Brain microvascular endothelial cell (primary cell): ENCODE results near the gene SNAPC2.

ENCODE experiments used
- DNase-seq: peaks from one replicate; pipeline ENCODE4 v3.0.0-alpha.2; 2020
- H3K27ac ChIP-seq: fragments of 250-450 bp; sonication (Bioruptor Pico); 2 replicates; pipeline ENCODE4 v1.5.1; 2020; ENCODE audit warnings: mild to moderate bottlenecking, moderate library complexity
- H3K27me3 ChIP-seq: fragments of 250-450 bp; sonication (Bioruptor Pico); replicated peaks from 2 replicates; pipeline ENCODE4 v1.5.1; 2020; ENCODE audit warnings: mild to moderate bottlenecking
- H3K36me3 ChIP-seq: fragments of 250-450 bp; sonication (Bioruptor Pico); replicated peaks from 2 replicates; pipeline ENCODE4 v1.5.1; 2020; ENCODE audit warnings: mild to moderate bottlenecking
- H3K4me3 ChIP-seq: 2 replicates; pipeline ENCODE4 v1.5.1; 2011; ENCODE audit warnings: low read depth, mild to moderate bottlenecking, control low read depth, low read length, moderate library complexity
- in situ Hi-C: cut with HindIII; loops from 2 replicates; pipeline ENCODE4 v1.10.0; 2017; ENCODE audit warnings: low sequenced_read_pairs, low pct_ligation_motif_present
- TF ChIP-seq, protein P1 (sequence below): IDR thresholded peaks from 2 replicates; pipeline ENCODE4 v1.5.1; 2011; ENCODE audit warnings: low read depth, mild to moderate bottlenecking, moderate library complexity, low read length, control low read depth, inconsistent platforms; ENCODE audit errors: missing control alignments

Gene SNAPC2

DNA sequence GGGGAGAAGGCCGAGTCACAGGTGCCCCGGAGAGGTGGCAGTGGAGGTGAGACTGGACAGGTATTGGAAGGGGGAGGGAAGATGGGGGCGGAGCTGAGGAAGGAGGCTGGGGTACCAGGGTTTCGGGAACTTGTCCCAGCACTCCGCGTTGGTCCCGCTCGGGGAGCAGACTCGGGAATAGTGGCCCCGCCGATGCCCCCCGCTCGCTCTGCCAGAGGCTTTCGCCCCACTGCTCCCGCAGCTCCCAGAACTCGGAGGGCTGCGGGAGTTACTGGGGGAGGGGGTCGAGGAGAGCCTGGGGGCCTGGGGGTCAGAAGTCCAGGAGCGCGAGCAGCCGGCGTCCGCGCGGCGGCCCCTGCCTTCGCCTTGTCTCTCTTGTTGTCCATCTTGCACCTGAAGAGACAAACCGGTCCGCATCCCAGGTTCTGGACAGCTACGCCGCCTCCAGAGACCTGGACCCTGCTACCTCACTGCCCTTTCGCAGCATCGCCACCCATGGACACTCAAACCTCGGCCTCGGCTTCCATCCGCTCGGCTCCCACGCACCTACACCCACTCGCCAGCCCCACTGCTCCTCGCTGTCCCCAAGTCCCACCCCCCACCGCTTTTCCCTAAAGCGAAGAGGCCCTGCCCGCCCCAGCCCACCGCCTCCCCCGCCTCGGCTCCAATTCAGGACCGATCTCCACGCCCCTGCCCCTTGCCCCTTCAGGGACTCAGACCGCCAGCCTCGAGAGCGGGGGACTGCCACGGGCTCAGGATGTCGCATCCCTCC is 46.6 kb upstream of the SNAPC2 start:
- no peak overlapping the region for H3K4me3 ChIP-seq
- in situ Hi-C loops, result no loop called here
- H3K27ac ChIP-seq, result no peak overlapping the region
- DNase-seq, result no peak
- H3K36me3 ChIP-seq, result no peaks in the 10 kb centered on the region
- TF ChIP-seq, protein P1, sequence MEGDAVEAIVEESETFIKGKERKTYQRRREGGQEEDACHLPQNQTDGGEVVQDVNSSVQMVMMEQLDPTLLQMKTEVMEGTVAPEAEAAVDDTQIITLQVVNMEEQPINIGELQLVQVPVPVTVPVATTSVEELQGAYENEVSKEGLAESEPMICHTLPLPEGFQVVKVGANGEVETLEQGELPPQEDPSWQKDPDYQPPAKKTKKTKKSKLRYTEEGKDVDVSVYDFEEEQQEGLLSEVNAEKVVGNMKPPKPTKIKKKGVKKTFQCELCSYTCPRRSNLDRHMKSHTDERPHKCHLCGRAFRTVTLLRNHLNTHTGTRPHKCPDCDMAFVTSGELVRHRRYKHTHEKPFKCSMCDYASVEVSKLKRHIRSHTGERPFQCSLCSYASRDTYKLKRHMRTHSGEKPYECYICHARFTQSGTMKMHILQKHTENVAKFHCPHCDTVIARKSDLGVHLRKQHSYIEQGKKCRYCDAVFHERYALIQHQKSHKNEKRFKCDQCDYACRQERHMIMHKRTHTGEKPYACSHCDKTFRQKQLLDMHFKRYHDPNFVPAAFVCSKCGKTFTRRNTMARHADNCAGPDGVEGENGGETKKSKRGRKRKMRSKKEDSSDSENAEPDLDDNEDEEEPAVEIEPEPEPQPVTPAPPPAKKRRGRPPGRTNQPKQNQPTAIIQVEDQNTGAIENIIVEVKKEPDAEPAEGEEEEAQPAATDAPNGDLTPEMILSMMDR, result no peak
- peaks cover 19% of the 10 kb centered on the region for H3K27me3 ChIP-seq

DNA sequence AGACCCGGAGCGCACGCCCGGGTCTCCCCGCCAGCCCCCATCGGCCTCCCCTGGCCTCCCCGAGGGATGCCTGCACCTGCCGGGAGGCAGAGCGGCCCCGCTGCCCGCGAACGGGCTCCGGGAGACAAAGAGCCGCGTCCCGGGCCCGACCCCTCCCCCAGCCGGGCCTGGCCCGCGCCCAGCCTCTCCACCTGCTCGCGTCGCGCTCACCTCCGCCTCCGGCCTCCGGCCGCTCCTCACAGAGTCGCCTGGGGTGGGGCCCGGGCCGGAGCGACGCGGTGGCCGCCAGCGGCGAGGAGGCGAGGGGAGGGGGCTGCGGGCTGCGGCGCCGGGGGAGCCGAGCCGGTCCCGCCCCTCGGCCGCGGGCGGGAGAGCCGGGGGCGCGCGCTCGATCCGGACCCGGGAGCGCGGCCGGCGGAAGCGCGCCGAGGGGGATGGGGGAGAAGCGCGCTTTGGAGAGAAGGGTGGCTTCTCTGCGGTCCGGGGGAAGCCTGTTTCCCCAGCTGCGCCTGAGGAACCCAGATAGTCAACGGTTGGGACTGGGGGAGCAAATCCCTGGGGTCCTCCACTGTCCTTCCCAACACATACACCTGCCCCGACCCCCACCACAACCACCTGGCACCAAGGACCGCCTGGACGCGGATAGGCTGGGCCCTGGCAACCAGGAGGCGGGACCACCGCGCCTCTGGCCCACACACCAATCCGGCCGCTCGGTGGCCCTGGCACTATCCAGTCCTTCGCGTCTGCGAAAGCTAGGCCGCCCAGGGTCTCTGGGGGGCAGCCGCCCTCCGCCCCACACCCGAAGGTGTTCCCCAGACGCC is 45.9 kb upstream of the SNAPC2 start, which contains the start of gene PRR36:
PRR36 (minus strand) TSS at position 315 of the 821 bp plus-strand sequence. CDS start 701 bp downstream, outside the sequence.
- H3K4me3 ChIP-seq, result peak within 1 kb of the TSS; percentile 5
- H3K36me3 ChIP-seq, result no peaks in the 10 kb centered on the region
- TF ChIP-seq, protein P1, result no peak
- in situ Hi-C loops, result no loop called here
- DNase-seq, result no peak
- H3K27me3 ChIP-seq, result peaks cover 19% of the 10 kb centered on the region
- H3K27ac ChIP-seq, result no peak within 1 kb of the TSS

DNA sequence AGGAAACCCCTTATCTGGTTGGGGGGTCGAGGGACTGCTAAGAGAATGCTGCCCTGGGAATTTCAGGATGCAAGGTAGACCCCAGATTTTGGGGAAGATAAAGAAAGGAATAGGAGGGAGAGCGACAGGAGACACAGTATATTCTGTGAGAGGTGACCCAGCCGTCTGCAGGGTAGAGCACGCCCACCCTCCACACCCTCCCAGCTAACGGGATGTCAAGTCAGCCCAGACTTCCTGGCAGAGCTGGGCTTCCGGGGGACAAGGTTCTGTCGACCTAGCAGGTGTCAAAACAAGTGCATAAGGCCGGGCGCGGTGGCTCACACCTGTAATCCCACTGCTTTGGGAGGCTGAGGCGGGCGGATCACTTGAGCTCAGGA is 45.3 kb upstream of the SNAPC2 start:
- TF ChIP-seq, protein P1, result no peak
- peaks cover 19% of the 10 kb centered on the region for H3K27me3 ChIP-seq

DNA sequence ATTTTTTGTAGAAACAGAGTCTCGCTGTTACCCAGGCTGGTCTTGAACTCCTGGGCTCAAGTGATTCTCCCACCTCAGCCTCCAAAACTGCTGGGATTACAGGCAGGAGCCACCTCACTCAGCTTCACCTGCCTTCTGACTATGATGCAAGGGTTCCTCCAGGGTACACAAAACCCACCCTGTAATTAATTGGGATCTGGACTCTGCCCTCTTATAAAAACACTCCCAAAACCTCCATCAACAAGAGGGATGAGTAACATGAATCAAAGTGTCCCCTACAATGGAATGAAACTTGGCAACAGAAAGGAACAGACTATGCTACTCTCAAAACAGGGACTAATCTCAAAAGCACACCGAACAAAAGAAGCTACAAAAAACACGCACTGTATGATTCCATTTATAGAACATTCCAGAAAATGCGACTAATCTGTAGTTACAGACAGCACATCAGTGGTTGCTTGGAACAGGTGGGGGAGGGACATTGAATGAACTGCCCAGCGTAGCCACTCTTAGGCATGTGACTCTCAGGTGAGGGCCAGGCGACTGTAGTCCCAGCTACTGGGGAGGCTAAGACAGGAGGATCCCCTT is 42.8 kb upstream of the SNAPC2 start:
- Histone ChIP-seq H3K27ac (no peak overlapping the region), H3K27me3 (peaks cover 19% of the 10 kb centered on the region), H3K4me3 (no peak overlapping the region), H3K36me3 (no peaks in the 10 kb centered on the region)
- TF ChIP-seq, protein P1, result no peak
- no peak for DNase-seq
- in situ Hi-C loops, result no loop called here

More for the DNA sequence above, 45.3 kb upstream of the SNAPC2 start:
- no peak overlapping the region for H3K4me3 ChIP-seq
- no peak overlapping the region for H3K27ac ChIP-seq
- in situ Hi-C loops, result no loop called here
- H3K36me3 ChIP-seq, result no peaks in the 10 kb centered on the region
- no peak for DNase-seq

DNA sequence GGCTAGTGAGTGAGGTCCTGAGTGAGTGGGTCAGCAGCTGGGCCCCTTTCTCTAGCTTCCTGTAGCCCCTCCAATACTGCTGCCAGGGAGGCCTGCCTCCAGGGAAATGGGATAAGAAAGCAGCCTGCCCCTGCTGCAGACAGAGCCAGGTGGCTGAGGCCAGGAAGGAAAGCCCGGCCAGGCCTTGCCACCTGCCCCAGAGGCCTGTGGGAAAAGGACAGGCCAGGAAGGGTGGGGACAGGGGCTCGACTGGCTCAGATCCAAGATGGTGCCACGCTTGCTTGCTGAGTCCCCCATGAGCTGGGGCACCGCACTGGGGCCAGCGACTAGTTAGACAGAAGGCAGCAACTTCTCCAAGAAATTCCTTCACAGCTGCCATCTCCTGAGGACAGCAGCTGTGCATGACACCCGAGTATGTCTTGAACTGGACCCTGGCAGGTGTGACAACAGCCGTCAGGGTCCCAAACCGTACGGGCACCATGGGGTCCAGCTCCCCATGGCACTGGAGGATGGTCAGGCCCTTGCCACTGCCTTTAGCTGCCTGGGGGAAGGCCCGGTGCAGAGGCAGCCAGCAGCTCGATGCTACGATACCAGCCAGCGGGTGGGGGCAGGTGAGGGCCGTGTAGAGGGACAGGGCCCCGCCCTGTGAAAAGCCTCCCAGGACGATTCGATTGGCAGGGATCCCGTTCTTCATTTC is 40.9 kb upstream of the SNAPC2 start:
- H3K4me3 ChIP-seq, result no peak overlapping the region
- TF ChIP-seq, protein P1, result no peak
- no peaks in the 10 kb centered on the region for H3K36me3 ChIP-seq
- no peak overlapping the region for H3K27ac ChIP-seq
- DNase-seq, result no peak
- peaks cover 5% of the 10 kb centered on the region for H3K27me3 ChIP-seq
- in situ Hi-C loops, result no loop called here
